ENCODE results near the gene DNAJC13. TPM values are rescaled to one million over a fixed set of nuclear protein-coding genes. Genes with fewer than 3 reads are reported as not detected.

DNAJC13 gene, protein sequence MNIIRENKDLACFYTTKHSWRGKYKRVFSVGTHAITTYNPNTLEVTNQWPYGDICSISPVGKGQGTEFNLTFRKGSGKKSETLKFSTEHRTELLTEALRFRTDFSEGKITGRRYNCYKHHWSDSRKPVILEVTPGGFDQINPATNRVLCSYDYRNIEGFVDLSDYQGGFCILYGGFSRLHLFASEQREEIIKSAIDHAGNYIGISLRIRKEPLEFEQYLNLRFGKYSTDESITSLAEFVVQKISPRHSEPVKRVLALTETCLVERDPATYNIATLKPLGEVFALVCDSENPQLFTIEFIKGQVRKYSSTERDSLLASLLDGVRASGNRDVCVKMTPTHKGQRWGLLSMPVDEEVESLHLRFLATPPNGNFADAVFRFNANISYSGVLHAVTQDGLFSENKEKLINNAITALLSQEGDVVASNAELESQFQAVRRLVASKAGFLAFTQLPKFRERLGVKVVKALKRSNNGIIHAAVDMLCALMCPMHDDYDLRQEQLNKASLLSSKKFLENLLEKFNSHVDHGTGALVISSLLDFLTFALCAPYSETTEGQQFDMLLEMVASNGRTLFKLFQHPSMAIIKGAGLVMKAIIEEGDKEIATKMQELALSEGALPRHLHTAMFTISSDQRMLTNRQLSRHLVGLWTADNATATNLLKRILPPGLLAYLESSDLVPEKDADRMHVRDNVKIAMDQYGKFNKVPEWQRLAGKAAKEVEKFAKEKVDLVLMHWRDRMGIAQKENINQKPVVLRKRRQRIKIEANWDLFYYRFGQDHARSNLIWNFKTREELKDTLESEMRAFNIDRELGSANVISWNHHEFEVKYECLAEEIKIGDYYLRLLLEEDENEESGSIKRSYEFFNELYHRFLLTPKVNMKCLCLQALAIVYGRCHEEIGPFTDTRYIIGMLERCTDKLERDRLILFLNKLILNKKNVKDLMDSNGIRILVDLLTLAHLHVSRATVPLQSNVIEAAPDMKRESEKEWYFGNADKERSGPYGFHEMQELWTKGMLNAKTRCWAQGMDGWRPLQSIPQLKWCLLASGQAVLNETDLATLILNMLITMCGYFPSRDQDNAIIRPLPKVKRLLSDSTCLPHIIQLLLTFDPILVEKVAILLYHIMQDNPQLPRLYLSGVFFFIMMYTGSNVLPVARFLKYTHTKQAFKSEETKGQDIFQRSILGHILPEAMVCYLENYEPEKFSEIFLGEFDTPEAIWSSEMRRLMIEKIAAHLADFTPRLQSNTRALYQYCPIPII (N-terminal part only)
- total RNA-seq = 111 TPM

DNA sequence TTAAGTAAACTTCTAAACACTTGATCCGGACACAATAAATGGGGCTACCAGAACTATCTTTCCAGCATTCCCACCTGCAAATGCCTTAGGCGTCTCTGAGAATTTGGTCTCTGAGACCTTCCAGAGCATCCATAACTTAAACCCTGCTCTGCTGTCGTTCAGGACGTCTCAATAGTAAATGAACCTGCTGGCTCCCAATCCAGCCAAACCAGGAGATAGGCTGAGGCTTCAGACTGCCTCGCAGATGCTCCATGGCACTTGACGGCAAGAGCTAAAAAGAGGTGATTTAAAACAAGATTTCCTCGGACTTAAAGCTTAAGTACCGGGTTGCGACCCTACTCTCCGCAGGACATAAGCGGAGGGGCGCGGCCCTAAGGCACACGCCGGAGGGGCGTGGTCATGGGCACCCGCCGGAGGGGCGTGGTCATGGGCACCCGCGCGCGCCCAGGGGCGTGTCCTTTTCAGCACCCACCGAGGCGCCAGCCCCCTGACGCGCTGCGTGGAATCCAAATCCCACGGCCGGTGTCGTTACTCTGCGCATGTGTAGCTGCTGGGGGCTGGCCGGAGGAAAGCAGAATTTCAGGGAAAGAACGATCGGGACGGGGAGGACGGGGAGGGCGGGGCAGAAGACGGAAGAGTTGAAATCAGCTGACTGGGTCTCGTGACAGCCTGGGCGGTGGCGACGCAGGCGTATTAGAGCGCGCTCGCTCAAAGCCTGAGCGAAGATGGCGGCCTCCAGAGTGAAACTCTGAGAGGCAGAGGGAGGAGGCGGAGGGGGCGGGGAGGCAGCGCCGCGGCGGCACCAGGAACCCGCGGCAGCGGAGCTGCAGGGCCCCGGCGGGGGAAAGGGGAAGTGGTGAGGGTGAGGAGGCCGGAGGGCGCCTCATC is at the start of gene DNAJC13:
Gene DNAJC13 (plus strand): TSS at position 696 of the 888 bp plus-strand sequence. CDS start 17,049 bp downstream, outside the sequence.

Other genes starting within 250 kb of the DNAJC13 start
- 0.63 TPM for gene ACP3, start 100.1 kb upstream of the DNAJC13 start, total RNA-seq
- not detected for gene ACKR4, start 179.8 kb downstream of the DNAJC13 start, total RNA-seq
- gene ACAD11, start 242.3 kb downstream of the DNAJC13 start, total RNA-seq = 40.7 TPM
- gene UBA5, start 242.8 kb downstream of the DNAJC13 start, total RNA-seq = 98.0 TPM